ENCODE measurements around the gene CTSS.

GRCh38 chr1:150763018-150763417, 2.6 kb downstream of the CTSS start:
- TF ChIP-seq POLR2A (IDR thresholded peaks at IDR 0.05) (no peak), CTCF (IDR thresholded peaks at IDR 0.05) (no peak)
